Embryonic facial prominence (tissue), 1 donor: ENCODE data around the gene ELF4.
"Not testable (repeated sequence)": the region's sequence is repeated elsewhere in the genome, so short reads cannot be mapped to it uniquely, and the experiment has no call there.

ENCODE experiments used
- DNase-seq: peaks from one replicate; pipeline ENCODE4 v3.0.0-alpha.2; 2016; ENCODE audit errors: extremely low spot score

The ELF4 gene

DNA sequence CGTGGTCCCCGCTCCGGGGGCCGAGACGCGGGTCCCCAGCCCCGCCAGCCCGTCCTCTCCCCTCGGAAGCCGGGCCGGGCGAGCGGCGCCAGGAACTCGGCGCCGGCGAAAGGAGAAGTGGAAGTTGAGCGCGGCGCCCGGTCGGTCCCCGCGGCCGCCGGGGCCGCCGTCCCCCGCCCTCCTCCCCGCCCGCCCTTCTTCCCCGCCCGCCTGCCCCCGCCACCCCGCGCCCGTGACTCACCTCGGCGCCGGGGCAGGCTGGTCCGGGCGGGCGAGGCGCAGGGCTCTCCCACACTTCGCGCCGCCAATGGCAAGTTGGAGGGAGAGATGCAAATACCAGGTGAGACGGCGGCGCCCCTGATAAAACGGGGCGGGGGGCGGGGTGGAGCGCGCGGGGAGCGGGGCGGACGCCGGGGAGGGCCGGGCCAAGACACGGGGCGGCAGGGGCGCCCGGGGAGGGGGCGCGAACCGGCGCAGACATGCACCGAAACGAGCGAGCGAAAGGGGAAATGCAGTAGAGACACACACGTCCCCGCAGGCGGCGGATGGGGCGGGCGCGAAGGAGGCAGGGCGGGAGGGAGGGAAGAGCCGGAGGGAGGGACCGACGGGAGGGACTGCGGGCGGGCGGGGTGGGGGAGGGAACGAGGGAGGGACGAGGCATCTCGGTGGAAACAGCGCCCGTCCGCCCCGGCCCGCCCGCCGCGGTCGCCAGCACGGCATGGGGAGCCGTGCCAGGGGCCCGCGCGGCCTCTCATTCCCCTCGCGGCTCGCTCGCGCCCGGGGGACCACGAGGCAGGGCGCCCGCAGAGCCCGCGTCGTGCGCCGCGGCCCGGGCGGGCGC, at the start of gene ELF4:
TSS of gene ELF4 (minus strand) at position 119 of the 841 bp plus-strand sequence. CDS start 29,167 bp downstream, outside the sequence.
- DNase-seq, result no peak

GRCh38 chrX:130159776-130160175, 49.5 kb upstream of the ELF4 start:
- no peak for DNase-seq

GRCh38 chrX:130158311-130158710, 48.0 kb upstream of the ELF4 start:
- DNase-seq, result no peak

- no peak for DNase-seq
Measured at GRCh38 chrX:130155564-130155963, 45.3 kb upstream of the ELF4 start.

- DNase-seq, result no peak
Measured at GRCh38 chrX:130147631-130148030, 37.3 kb upstream of the ELF4 start.

GRCh38 chrX:130145123-130145522, 34.8 kb upstream of the ELF4 start:
- DNase-seq, result no peak

DNA sequence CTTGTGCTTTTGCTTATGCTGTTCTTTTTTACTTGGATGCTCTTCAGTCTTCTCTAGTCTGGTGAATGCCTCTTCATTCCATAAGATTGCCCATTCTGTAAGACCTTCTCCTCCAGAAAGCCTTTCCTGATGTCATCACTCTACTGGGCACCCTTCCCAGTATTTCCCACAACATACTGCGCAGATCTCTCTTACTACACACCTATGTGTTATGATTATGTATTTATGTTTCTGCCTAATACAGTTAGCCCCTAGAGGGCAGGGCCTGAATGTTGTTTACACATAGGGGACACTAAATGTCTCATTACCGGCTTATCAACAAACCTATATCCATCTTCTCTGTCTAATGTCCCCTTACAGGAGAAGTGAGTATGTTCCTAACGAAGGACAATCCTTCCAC, 34.2 kb upstream of the ELF4 start:
- DNase-seq, result no peak

DNA sequence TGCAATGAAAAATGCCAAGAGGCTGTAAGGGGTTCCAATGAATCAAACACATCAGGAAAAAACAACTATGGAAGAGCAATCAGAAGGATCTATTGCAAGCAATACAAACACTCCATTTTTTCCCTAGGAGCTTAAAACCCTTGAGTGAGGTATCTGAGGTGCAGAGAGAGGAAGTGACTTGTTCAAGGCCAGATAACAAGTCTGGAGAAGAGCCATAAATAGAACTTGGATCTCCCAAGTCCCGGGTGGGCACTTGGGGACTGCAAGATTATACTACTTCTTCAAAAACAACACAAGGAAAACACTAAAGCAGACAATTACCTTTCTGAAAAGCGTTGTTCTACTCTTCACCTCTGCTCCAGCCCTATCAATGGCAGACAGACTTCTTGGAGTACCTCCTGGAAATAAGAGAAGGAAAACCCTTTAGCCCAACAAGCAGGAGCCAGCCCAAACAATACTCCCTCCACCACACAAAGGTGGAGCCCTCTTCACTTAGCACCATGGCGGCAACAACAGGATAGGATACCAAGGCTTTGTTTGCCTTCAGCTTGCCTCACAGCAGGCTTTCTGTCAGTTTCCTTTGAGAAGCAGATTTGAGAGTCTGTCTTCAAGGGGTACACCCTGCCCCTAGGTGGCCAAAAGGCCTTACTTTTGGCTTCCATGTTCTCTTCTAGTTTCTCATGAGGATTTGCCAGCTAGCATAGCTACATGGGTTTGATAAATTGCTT, 29.3 kb upstream of the ELF4 start:
- no peak for DNase-seq

DNA sequence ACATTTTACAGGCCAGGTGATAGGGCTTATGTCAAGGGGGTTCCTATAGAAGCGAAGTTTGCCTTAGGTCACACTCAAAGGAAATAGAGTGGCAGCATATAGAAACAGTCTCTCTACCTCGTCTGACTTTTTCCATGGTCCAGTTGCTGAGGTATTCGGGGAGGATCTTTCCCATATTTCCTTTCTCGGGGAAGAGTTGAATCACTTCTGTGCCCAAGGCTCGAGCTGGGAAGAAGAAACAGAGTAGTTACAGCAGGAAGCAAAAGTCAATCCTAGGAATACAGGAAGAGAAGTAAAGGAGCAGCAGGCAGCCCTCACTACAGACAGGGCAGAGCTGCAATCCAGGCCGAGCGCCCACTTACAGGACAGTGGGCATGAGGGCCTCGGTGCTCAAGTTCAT, 26.7 kb upstream of the ELF4 start:
- DNase-seq, result no peak

- no peak for DNase-seq
Measured at GRCh38 chrX:130136496-130136895, 26.2 kb upstream of the ELF4 start.

- DNase-seq, result no peak
Measured at GRCh38 chrX:130130990-130131389, 20.7 kb upstream of the ELF4 start.

- no peak for DNase-seq
Measured at GRCh38 chrX:130125091-130125874, 15.0 kb upstream of the ELF4 start.

DNA sequence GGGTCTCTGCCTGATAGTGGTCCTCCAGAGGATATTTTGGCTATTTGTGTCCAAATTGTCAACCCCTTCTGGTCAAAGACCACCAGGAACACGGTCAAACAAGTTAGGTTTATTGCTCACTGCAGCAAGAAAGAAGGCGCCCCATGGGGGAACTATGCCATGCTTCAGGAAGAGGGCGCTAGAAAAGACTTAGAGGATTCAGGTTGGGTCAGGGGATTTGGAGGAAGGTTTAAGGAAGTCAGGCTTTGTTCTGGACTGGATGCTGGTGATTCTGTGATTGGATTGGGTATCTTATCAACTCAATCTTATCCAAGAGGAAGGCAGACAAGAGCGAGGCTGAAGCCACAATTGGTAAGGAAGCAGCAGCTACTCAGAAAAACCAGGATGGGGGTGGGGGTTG, 14.3 kb upstream of the ELF4 start:
- DNase-seq, result no peak

DNA sequence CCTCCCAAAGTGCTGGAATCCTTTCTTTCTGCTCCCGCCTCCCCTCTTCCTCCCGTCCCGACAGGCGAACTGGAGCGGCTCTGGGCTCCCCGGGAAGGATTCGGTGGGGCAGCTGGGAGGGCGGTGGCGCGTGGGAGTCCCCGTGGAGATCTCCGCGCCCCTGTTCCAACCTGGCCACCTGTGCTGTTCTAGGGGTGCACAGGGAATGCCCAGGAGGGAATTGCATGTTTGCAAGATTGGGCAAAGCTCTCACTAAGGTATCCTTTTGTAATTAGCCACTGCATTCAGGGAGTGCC, 11.2 kb upstream of the ELF4 start:
- DNase-seq, result no peak

- DNase-seq, result no peak
Measured at GRCh38 chrX:130120746-130121504, 10.6 kb upstream of the ELF4 start.

DNA sequence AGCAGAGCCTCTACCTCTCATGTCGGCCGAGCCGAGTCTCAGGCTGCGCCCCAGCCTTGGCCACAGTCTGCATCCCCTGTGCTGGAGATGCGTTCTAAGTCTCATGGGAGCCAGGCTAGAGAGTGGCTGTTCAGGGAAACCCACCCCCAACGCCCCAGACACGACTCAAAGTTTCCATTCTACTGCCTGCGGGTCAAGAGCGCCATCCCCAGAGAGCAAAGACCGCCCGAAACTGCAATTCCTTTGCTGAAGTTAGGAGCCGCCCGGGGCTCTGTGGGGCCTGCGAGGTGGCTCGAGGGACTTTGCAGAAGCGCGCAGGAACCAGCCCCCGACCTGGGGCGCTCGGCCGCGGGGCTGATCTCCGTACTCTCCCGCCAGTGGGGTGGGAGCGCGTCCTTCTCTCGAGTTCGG, 10.0 kb upstream of the ELF4 start:
- DNase-seq, result no peak

DNA sequence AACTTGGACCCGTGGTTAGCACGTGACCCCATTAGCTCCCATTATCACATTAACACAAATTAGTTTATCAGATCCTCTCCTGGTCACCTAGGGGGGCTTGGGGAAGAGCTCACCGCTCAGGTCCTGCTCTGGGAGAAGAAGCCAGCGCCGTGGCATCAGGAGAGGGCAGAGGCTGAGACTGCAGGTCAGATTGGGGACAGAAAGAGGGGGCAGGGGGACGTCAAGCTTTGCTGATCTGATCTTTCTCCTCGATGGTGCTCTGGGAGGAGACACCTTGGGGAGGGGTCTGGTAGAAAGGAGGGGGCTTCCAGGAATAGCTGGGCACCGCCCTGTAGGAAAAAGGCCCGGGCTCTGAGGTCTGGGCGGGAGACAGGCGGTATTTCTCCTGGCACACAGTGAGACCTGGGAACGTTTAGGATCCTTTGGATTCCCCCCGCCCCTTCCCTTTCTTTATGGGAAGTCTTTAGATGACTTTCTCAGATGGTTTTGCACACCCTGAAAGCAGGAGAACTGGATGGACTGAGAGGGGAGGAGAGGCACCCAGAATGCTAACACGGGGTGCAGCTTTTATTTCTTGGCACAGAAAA, 9.1 kb upstream of the ELF4 start:
- no peak for DNase-seq

DNA sequence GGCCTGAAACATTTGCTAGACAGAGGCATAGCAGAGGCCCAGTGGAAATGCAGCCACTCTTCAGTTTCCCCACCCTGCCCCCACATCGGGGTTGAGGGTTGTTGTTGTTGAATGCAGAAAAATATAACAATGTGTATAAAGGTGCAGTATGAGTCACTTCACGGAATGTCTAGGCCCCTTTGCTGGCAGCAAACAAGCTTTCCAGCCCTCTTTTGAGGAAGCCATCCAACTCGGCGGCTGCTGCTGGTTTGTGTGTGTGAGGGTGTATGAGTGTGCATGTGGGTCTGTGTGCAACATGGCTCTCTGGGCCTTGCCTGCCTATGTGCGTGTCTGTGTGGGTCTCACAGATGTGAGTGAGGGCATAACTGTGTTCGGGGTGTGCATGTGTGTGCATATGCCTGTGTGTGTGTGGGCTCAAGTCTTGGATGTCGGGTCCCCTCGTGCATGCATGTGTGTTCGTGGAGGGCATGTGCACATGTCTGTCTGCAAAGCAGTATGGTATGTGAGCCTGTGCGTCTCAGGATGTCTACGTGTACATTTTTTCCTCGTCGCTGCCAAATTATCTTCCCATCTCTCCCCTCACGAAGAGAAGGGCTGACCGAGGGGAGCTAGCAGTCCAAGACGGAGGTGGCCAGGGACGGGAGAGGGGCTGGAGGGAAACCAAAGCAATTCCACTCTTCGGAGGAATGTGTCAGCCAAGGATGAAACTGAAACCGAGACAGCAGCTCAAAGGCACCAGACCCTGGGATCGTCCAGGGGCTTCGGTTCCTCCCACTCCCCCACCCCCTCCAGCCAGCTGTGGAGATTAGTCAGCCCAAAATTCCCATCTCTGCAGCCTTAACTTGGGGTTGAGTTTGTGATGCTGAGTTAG, 8.4 kb upstream of the ELF4 start:
- DNase-seq, result no peak

DNA sequence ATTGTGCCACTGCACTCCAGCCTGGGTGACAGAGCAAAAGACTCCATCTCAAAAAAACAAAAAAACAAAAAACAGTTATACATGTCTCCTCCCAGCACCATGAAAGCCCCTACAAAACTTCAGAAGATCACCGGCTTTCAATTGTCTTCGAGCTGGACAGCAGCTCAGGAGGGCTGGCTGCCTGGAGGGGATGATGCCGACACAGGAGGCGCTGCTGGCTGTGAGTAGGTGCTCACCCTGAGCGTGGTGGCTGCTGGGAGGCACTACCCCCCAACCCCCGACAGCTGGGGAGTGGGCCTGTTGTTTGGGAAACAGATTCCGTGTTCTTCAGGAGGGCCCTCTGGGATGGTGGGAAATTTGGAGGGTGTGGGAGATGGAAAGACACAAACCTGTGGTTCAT, 6.9 kb upstream of the ELF4 start:
- no peak for DNase-seq

GRCh38 chrX:130115119-130115885, 5.0 kb upstream of the ELF4 start:
- not testable (repeated sequence) for DNase-seq
